ENCODE data around the gene COTL1.

GRCh38 chr16:84600343-84601229 lies 17.3 kb downstream of the COTL1 start:
- TF ChIP-seq CTCF (conservative IDR thresholded peaks at IDR 0.05; ENCODE audit: low read depth, low read length) = no peak
- no peak for TF ChIP-seq EZH2 (IDR thresholded peaks at IDR 0.05; ENCODE audit: low read length, unreplicated experiment)
